ENCODE measurements around the gene ST6GALNAC4.
"Not testable (repeated sequence)": the region's sequence is repeated elsewhere in the genome, so short reads cannot be mapped to it uniquely, and the experiment has no call there.

The ST6GALNAC4 gene

GRCh38 chr9:127884976-127885490 lies 31.8 kb downstream of the ST6GALNAC4 start:
- Mint-ChIP-seq H3K4me3 (no peak overlapping the region), H3K9me3 (no peaks in the 10 kb centered on the region), H3K27ac (no peak overlapping the region), H3K4me1 (ENCODE audit: low read depth) (peaks cover 14% of the 10 kb centered on the region), H3K27me3 (ENCODE audit: low read depth) (no peaks in the 10 kb centered on the region), H3K36me3 (ENCODE audit: low read depth) (peaks cover 33% of the 10 kb centered on the region)

DNA sequence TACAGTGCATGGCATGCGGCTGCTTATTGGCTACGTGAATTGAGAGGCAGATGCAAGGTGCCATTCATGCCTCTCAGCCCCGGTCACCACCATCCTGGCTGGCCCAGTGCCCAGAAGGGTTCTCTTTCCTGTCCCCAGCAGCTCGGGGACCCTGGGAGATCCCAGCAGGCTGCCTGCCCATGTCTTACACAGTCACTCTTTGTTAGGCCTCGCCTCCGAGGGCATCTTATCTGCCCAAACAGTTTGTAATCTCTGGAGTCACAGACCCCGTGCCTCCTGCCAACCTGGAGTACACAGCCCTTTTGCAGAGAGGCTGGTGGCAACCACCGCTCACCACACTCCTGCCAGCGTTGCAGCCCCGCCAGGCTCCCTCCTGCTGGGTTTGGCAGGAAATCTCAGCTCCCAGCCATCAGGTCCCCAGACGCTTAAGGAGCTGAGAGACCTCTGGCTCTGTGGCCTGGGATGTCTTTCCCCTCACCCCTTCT lies 32.4 kb downstream of the ST6GALNAC4 start:
- H3K4me3 Mint-ChIP-seq: no peak overlapping the region
- no peaks in the 10 kb centered on the region for H3K27me3 Mint-ChIP-seq (ENCODE audit: low read depth)
- H3K9me3 Mint-ChIP-seq: no peaks in the 10 kb centered on the region
- peaks cover 30% of the 10 kb centered on the region for H3K36me3 Mint-ChIP-seq (ENCODE audit: low read depth)
- H3K4me1 Mint-ChIP-seq (ENCODE audit: low read depth): peaks cover 12% of the 10 kb centered on the region
- no peak overlapping the region for H3K27ac Mint-ChIP-seq

DNA sequence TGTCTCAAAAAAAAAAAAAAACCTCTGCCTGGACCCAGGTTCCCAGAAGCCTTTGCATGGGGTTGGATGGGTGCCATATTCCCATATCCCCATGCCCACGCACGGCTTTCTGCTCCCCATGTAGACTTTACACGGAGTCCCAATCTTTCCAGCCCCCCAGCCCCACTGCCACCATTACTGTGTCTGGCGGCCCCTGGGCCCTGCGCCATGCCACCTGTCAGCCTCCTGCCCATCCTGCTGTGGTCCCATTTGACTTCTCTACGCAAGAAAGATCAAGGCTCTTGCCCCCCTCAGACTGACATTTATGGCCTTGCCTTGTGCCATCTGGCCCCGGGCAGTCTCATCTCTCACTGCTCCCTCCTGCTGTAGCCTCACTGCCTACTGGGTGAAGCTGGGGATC lies 32.9 kb downstream of the ST6GALNAC4 start:
- no peak overlapping the region for H3K27ac Mint-ChIP-seq
- peaks cover 12% of the 10 kb centered on the region for H3K4me1 Mint-ChIP-seq (ENCODE audit: low read depth)
- no peak overlapping the region for H3K4me3 Mint-ChIP-seq
- no peaks in the 10 kb centered on the region for H3K27me3 Mint-ChIP-seq (ENCODE audit: low read depth)
- H3K36me3 Mint-ChIP-seq (ENCODE audit: low read depth): peaks cover 32% of the 10 kb centered on the region
- no peaks in the 10 kb centered on the region for H3K9me3 Mint-ChIP-seq

- H3K9me3 Mint-ChIP-seq; H3K27me3 Mint-ChIP-seq (ENCODE audit: low read depth); H3K27ac Mint-ChIP-seq; H3K4me1 Mint-ChIP-seq (ENCODE audit: low read depth); H3K4me3 Mint-ChIP-seq: not testable (repeated sequence)
- peaks cover 23% of the 10 kb centered on the region for H3K36me3 Mint-ChIP-seq (ENCODE audit: low read depth)
Measured at GRCh38 chr9:127881715-127882114, 35.1 kb downstream of the ST6GALNAC4 start.

GRCh38 chr9:127880143-127880542 lies 36.7 kb downstream of the ST6GALNAC4 start:
- H3K4me1 Mint-ChIP-seq (ENCODE audit: low read depth): peaks cover 8% of the 10 kb centered on the region
- peaks cover 17% of the 10 kb centered on the region for H3K36me3 Mint-ChIP-seq (ENCODE audit: low read depth)
- peaks cover 4% of the 10 kb centered on the region for H3K27me3 Mint-ChIP-seq (ENCODE audit: low read depth)
- no peak overlapping the region for H3K27ac Mint-ChIP-seq
- H3K4me3 Mint-ChIP-seq: no peak overlapping the region
- H3K9me3 Mint-ChIP-seq: no peaks in the 10 kb centered on the region

GRCh38 chr9:127878652-127879390 lies 38.0 kb downstream of the ST6GALNAC4 start:
- no peaks in the 10 kb centered on the region for H3K9me3 Mint-ChIP-seq
- H3K27me3 Mint-ChIP-seq (ENCODE audit: low read depth): peaks cover 4% of the 10 kb centered on the region
- no peak overlapping the region for H3K27ac Mint-ChIP-seq
- H3K4me3 Mint-ChIP-seq: no peak overlapping the region
- H3K36me3 Mint-ChIP-seq (ENCODE audit: low read depth): peaks cover 9% of the 10 kb centered on the region
- H3K4me1 Mint-ChIP-seq (ENCODE audit: low read depth): peaks cover 4% of the 10 kb centered on the region

- H3K4me3 Mint-ChIP-seq: no peak overlapping the region
- H3K27ac Mint-ChIP-seq: no peak overlapping the region
- no peaks in the 10 kb centered on the region for H3K9me3 Mint-ChIP-seq
- H3K4me1 Mint-ChIP-seq (ENCODE audit: low read depth): peaks cover 4% of the 10 kb centered on the region
- peaks cover 4% of the 10 kb centered on the region for H3K27me3 Mint-ChIP-seq (ENCODE audit: low read depth)
- H3K36me3 Mint-ChIP-seq (ENCODE audit: low read depth): peaks cover 9% of the 10 kb centered on the region
Measured at GRCh38 chr9:127878001-127878651, 38.7 kb downstream of the ST6GALNAC4 start.

- Mint-ChIP-seq H3K9me3 (no peaks in the 10 kb centered on the region), H3K27me3 (ENCODE audit: low read depth) (peaks cover 4% of the 10 kb centered on the region), H3K27ac (no peak within 1 kb of the TSS), H3K4me3 (no peak within 1 kb of the TSS), H3K36me3 (ENCODE audit: low read depth) (peaks cover 4% of the 10 kb centered on the region), H3K4me1 (ENCODE audit: low read depth) (peaks cover under 1% of the 10 kb centered on the region)
Measured at GRCh38 chr9:127877566-127877998, 39.3 kb downstream of the ST6GALNAC4 start, which contains the start of gene AK1. TSS of gene AK1 (minus strand) at chr9:127877675. CDS start at chr9:127874617, 3,058 bp downstream.

GRCh38 chr9:127876764-127877562 lies 39.9 kb downstream of the ST6GALNAC4 start:
- Mint-ChIP-seq H3K9me3 (no peaks in the 10 kb centered on the region), H3K36me3 (ENCODE audit: low read depth) (peaks cover 4% of the 10 kb centered on the region), H3K27me3 (ENCODE audit: low read depth) (peaks cover 4% of the 10 kb centered on the region), H3K27ac (no peak overlapping the region), H3K4me3 (no peak overlapping the region), H3K4me1 (ENCODE audit: low read depth) (no peaks in the 10 kb centered on the region)

DNA sequence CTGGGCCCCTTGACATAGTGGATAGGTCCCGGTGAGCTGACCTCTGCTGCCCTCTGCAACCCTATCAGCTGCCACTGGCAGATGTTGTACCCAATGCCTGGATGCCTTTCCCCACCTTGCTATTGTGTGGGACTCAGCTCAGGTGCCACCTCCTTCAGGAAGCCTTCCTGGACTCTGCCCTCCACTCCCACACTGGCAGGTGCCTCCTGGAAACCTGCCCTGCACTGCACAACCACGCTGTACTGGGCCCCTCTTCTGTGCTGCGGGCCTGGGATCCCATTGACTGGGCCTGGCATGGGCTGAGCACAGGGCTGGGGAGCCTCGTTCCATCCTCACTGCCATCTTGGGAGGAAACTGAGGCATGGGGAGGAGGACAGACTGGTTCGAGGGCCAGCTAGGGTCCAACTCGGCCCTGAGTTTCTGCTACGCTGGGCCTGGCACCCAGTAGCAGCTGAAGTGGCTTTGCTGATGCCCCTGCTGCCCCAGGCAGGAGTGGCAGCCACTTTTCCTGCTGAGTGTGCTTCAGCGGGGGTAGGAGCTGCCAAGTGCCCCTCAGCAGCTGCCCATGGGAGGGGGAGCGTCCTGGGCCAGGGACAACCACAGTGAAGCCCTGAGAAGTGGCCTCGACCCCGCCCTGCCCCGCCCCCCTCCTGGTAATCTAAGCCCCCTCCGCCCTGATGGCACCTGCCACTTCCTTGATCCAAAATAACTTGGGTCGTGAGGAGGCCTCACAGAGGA lies 40.6 kb downstream of the ST6GALNAC4 start:
- H3K27ac Mint-ChIP-seq: no peak overlapping the region
- no peaks in the 10 kb centered on the region for H3K4me1 Mint-ChIP-seq (ENCODE audit: low read depth)
- H3K9me3 Mint-ChIP-seq: no peaks in the 10 kb centered on the region
- peaks cover 4% of the 10 kb centered on the region for H3K27me3 Mint-ChIP-seq (ENCODE audit: low read depth)
- H3K4me3 Mint-ChIP-seq: no peak overlapping the region
- H3K36me3 Mint-ChIP-seq (ENCODE audit: low read depth): peaks cover 4% of the 10 kb centered on the region

DNA sequence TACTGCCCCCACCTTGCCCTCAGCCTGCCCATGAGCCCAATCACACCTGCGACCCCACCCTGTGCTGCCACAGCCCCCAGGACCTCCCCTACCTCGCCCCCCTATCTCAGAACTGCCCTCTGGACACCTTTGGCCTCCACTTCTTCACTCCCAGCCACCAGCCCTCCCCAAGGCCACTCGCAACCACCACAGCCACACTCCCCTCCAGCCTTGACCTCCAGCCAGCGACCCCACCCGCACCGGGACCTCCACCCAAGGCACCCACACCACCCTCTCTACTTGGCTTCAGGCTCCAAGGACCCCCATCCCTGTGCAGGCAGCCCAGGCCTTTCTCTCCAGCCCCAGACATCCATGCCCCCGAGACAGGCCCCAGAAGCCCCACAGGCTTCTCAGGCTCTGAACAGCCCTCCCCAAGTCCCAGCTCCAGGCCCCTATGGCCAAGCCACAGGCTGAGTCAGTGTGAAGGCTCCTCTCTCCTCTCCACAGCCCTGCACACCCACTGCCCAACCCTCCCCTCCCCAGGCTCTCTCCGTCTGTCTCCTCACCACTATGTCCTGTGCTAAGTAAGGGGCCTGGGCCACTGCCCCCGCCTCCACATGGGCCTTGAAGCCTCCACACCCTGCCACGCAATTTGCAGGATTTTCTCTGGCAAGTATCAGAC lies 41.4 kb downstream of the ST6GALNAC4 start:
- H3K27me3 Mint-ChIP-seq (ENCODE audit: low read depth): peaks cover 4% of the 10 kb centered on the region
- H3K27ac Mint-ChIP-seq: no peak overlapping the region
- no peaks in the 10 kb centered on the region for H3K4me1 Mint-ChIP-seq (ENCODE audit: low read depth)
- H3K36me3 Mint-ChIP-seq (ENCODE audit: low read depth): peaks cover 3% of the 10 kb centered on the region
- H3K9me3 Mint-ChIP-seq: no peaks in the 10 kb centered on the region
- H3K4me3 Mint-ChIP-seq: no peak overlapping the region

- H3K36me3 Mint-ChIP-seq (ENCODE audit: low read depth): peaks cover 3% of the 10 kb centered on the region
- H3K4me3 Mint-ChIP-seq: no peak overlapping the region
- H3K4me1 Mint-ChIP-seq (ENCODE audit: low read depth): no peaks in the 10 kb centered on the region
- H3K27ac Mint-ChIP-seq: no peak overlapping the region
- H3K27me3 Mint-ChIP-seq (ENCODE audit: low read depth): peaks cover 4% of the 10 kb centered on the region
- no peaks in the 10 kb centered on the region for H3K9me3 Mint-ChIP-seq
Measured at GRCh38 chr9:127874301-127875221, 42.3 kb downstream of the ST6GALNAC4 start.

DNA sequence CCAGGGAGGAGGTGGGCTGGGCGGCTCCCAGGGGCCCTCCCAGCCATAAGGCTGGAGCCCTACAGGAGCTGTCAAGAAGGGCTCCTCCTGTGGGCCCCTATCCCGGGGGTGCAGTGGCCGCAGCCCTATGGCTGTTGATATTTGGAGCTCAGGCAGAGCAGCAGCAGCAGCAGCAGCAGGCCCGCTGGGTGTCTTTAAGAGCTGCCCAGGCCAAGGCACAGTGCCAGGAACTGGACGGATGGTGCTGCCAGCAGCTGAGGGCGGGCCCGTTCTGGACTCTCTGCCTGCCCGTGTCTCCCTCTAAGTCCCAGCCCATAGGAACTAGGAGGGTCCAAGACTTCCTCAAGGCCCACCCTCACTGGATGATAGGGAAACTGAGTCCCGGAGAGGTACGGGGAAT lies 43.0 kb downstream of the ST6GALNAC4 start:
- no peaks in the 10 kb centered on the region for H3K9me3 Mint-ChIP-seq
- H3K4me3 Mint-ChIP-seq: no peak overlapping the region
- no peaks in the 10 kb centered on the region for H3K4me1 Mint-ChIP-seq (ENCODE audit: low read depth)
- peaks cover 1% of the 10 kb centered on the region for H3K36me3 Mint-ChIP-seq (ENCODE audit: low read depth)
- no peak overlapping the region for H3K27ac Mint-ChIP-seq
- H3K27me3 Mint-ChIP-seq (ENCODE audit: low read depth): peaks cover 4% of the 10 kb centered on the region
